Natural killer cell (primary cell): ENCODE data around the gene ABHD16A. TPM values are rescaled to one million over a fixed set of nuclear protein-coding genes. Genes with fewer than 3 reads are reported as not detected.

ENCODE experiments used
- ATAC-seq, 3 donors: fragments of 150-1000 bp in 2 of 3; fragments of 200-7000 bp in 1 of 3; cut with Tn5 transposase; 1 replicate in 1 of 3; 2 replicates in 2 of 3; pipeline ENCODE4 v1.10.0; 2021; ENCODE audit warnings: mild to moderate bottlenecking in 2 of 3, moderate library complexity in 2 of 3
- DNase-seq, 2 donors: peaks; one replicate each; pipeline versions ENCODE4 v3.0.0 to v3.0.0-alpha.2; 2013 to 2021; ENCODE audit warnings: mixed read lengths in 1 of 2
- H3K27ac ChIP-seq: one replicate; pipeline ENCODE4 v1.5.1; 2013; ENCODE audit warnings: mild to moderate bottlenecking, low read length
- H3K27me3 ChIP-seq: one replicate; pipeline ENCODE4 v1.6.1; 2013; ENCODE audit warnings: low read length; ENCODE audit not compliant: control insufficient read depth, insufficient read depth
- H3K36me3 ChIP-seq: one replicate; pipeline ENCODE4 v1.6.1; 2013; ENCODE audit warnings: low read length; ENCODE audit not compliant: control insufficient read depth, insufficient read depth
- H3K4me1 ChIP-seq: one replicate; pipeline ENCODE4 v1.6.1; 2013; ENCODE audit warnings: low read length; ENCODE audit not compliant: control insufficient read depth, insufficient read depth
- H3K4me3 ChIP-seq: one replicate; pipeline ENCODE4 v1.5.1; 2013; ENCODE audit warnings: low read length
- H3K9me3 ChIP-seq: one replicate; pipeline ENCODE4 v1.6.1; 2013; ENCODE audit warnings: low read length; ENCODE audit not compliant: control insufficient read depth, insufficient read depth
- H3K27ac Mint-ChIP-seq, 2 donors: one replicate each; pipeline ENCODE4 v1.8.0; 2022; ENCODE audit warnings: mild to moderate bottlenecking in 2 of 2, mixed read lengths in 2 of 2, moderate library complexity in 1 of 2
- H3K27me3 Mint-ChIP-seq, 2 donors: one replicate each; pipeline ENCODE4 v1.8.0; 2022; ENCODE audit warnings: low read depth in 2 of 2, mixed read lengths in 2 of 2
- H3K36me3 Mint-ChIP-seq: one replicate; pipeline ENCODE4 v1.8.0; 2022; ENCODE audit warnings: mixed read lengths
- H3K4me1 Mint-ChIP-seq, 2 donors: one replicate each; pipeline ENCODE4 v1.8.0; 2022; ENCODE audit warnings: mixed read lengths in 2 of 2
- H3K4me3 Mint-ChIP-seq: one replicate; pipeline ENCODE4 v1.8.0; 2022; ENCODE audit warnings: mild to moderate bottlenecking, moderate library complexity, mixed read lengths
- H3K9me3 Mint-ChIP-seq, 2 donors: one replicate each; pipeline ENCODE4 v1.8.0; 2022; ENCODE audit warnings: mixed read lengths in 2 of 2
- WGBS: methylation state at CpG from one replicate; pipeline ENCODE4 v1.1.7; 2013; ENCODE audit warnings: missing lambda C conversion rate; ENCODE audit not compliant: insufficient coverage; 5-methylcytosine and 5-hydroxymethylcytosine counted together
- intact Hi-C: fragments of 100-400 bp; cut with micrococcal nuclease; formaldehyde crosslinking; loops from one replicate; pipeline ENCODE4 v1.14.2; 2022
- total RNA-seq, 4 donors: library from RNA; stranded (reverse); fragments of 120-200 nt in 1 of 4; gene quantifications; one replicate each; pipeline versions ENCODE4 v1.2.3 to v1.2.4, GENCODE V29; 2013 to 2022
- TF ChIP-seq, protein P1 (sequence below): fragments of 200-600 bp; IDR thresholded peaks from one replicate; pipeline ENCODE4 v1.8.0; 2022; ENCODE audit warnings: antibody characterized with exemption

ABHD16A gene
- total RNA-seq, 3 donors from 2014 or later (not counting 1 experiment from before 2014, with no cell fraction given), result 92.0 to 97.6 (median 94.2) TPM

DNA sequence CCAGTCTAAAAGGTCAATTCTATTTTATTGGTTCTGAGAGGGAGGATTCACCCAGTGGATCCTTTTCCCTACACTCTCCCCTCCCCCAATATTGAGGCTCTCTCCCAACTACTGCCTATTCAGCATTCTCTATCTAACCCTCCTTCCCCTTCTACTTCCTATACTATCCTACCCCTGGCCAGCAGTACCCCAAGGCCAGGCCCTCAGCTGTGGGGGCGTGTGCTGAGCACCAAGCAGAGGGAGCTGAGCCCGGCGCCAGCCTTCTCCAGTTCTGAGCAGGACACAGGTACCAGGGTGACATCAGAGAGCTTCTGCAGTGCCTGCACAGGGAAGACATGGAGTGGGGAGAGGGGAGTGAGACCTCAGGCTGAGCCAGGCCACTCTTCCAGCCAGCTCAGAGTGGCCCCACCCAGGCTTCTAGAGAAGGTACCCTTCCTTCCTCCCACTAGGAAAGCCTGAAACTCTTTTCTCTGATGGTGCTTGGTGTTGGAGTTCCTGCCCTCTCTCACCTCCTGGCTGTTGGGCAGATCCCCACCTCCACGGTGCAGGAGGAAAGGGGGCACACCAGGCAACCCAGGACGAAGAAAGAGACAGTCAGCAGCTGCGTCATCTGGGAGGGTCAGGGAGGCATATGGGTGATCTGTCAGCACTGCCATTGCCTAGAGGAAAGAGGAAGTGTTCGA, 24.1 kb upstream of the ABHD16A start:
- Mint-ChIP-seq H3K27ac (peak overlapping the region; percentile 83 to 91), H3K4me3 (peak overlapping the region; percentile 79), H3K9me3 (no peaks in the 10 kb centered on the region), H3K36me3 (peaks cover 16% of the 10 kb centered on the region), H3K27me3 (no peaks in the 10 kb centered on the region), H3K4me1 (peaks cover 55 to 71% of the 10 kb centered on the region in 2 donors)
- ATAC-seq (peak; percentile 15 to 62 (median 20)), DNase-seq (no peak)
- Histone ChIP-seq H3K9me3 (no peaks in the 10 kb centered on the region), H3K36me3 (peaks cover 29% of the 10 kb centered on the region), H3K4me1 (peaks cover 63% of the 10 kb centered on the region), H3K27me3 (no peaks in the 10 kb centered on the region), H3K4me3 (no peak overlapping the region), H3K27ac (peak overlapping the region; percentile 63)
- TF ChIP-seq, protein P1, sequence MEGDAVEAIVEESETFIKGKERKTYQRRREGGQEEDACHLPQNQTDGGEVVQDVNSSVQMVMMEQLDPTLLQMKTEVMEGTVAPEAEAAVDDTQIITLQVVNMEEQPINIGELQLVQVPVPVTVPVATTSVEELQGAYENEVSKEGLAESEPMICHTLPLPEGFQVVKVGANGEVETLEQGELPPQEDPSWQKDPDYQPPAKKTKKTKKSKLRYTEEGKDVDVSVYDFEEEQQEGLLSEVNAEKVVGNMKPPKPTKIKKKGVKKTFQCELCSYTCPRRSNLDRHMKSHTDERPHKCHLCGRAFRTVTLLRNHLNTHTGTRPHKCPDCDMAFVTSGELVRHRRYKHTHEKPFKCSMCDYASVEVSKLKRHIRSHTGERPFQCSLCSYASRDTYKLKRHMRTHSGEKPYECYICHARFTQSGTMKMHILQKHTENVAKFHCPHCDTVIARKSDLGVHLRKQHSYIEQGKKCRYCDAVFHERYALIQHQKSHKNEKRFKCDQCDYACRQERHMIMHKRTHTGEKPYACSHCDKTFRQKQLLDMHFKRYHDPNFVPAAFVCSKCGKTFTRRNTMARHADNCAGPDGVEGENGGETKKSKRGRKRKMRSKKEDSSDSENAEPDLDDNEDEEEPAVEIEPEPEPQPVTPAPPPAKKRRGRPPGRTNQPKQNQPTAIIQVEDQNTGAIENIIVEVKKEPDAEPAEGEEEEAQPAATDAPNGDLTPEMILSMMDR, result no peak
- WGBS, result 47% methylated on average over 7 of the region's 7 CpGs
- intact Hi-C loops, result no loop called here

DNA sequence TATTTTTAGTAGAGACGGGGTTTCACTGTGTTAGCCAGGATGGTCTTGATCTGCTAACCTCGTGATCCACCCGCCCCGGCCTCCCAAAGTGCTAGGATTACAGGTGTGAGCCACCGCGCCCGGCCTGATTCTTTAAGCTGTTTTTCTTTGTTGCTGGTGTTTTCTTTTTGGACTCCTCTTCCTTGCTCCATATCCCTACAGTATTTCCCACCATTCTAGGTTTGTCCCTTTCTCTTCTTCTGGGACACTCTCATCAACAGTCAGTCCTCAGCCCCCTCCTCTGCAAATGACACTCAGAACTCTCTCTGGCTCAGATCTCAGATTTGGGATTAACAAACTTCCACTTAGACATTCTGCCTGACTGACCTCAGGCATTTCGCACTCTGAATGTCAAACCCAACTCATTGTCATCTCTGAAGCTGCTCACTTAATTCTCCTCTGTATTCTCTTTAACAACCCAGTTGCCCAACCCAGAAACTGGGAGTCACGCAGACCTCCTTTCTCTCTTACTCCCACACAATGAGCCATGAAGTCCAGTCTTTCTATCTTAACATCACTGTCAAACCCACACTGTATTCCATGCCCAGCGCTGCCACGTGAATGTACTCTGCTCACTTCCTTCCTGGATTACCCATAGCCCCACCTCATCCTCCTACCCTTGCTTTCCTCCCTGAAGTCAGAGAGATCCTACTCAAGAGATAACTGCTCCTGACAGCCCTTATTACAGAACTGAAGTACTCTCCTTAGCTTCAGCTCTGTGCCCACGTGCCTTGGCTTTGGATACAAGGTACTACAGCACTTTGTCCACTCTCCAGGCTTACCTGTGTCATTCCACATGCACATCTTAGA, 22.6 kb upstream of the ABHD16A start:
- Mint-ChIP-seq H3K36me3 (peaks cover 16% of the 10 kb centered on the region), H3K4me1 (peaks cover 55 to 66% of the 10 kb centered on the region in 2 donors), H3K27me3 (peaks cover 0 to 4% of the 10 kb centered on the region in 2 donors), H3K4me3 (no peak overlapping the region), H3K27ac (peak overlapping the region; percentile 83 to 91), H3K9me3 (no peaks in the 10 kb centered on the region)
- TF ChIP-seq, protein P1, result no peak
- H3K9me3 ChIP-seq, result no peaks in the 10 kb centered on the region
- WGBS, result 84% methylated on average over 12 of the region's 12 CpGs
- H3K4me3 ChIP-seq, result no peak overlapping the region
- peaks cover 16% of the 10 kb centered on the region for H3K36me3 ChIP-seq
- no peak overlapping the region for H3K27ac ChIP-seq
- ATAC-seq (no peak), DNase-seq (no peak)
- H3K4me1 ChIP-seq, result peaks cover 60% of the 10 kb centered on the region
- intact Hi-C loops, result no loop called here
- H3K27me3 ChIP-seq, result no peaks in the 10 kb centered on the region

GRCh38 chr6:31723980-31724691, 21.0 kb upstream of the ABHD16A start:
- H3K4me3 ChIP-seq, result no peak overlapping the region
- H3K27me3 Mint-ChIP-seq, result peaks cover 0 to 4% of the 10 kb centered on the region in 2 donors
- ATAC-seq (no peak), DNase-seq (no peak)
- intact Hi-C loops, result no loop called here
- peaks cover 44% of the 10 kb centered on the region for H3K4me1 ChIP-seq
- no peaks in the 10 kb centered on the region for H3K27me3 ChIP-seq
- peak overlapping the region; percentile 81 for H3K4me3 Mint-ChIP-seq
- peaks cover 16% of the 10 kb centered on the region for H3K36me3 Mint-ChIP-seq
- peaks cover 10% of the 10 kb centered on the region for H3K36me3 ChIP-seq
- peaks cover 46 to 50% of the 10 kb centered on the region in 2 donors for H3K4me1 Mint-ChIP-seq
- no peaks in the 10 kb centered on the region for H3K9me3 Mint-ChIP-seq
- TF ChIP-seq, protein P1, result no peak
- H3K27ac ChIP-seq, result no peak overlapping the region
- no peaks in the 10 kb centered on the region for H3K9me3 ChIP-seq
- peak overlapping the region in 1 of 2 donors; percentile 87 for H3K27ac Mint-ChIP-seq
- 91% methylated on average over 25 of the region's 25 CpGs for WGBS
